ENCODE measurements around the gene SLC22A12.

DNA sequence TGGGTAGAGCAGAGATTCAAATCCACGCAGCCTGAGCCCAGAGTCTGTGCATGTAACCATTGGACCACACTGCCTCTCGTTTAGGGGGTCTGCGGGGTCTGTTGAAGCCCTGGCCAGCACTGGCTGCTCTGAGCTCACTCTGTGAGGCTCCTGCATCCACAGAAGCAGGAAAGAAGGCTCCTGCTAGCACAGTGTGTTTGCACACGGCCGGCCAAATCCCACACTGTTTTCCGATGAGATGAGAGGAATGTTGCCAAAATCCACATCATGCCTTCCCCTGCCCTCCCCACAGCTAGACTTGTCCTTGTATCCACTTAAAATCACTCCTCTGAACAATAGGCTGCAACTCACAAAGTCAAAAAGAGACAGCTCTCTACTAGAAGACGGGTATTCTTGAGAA, 10.6 kb upstream of the SLC22A12 start:
- TF ChIP-seq, protein P1, sequence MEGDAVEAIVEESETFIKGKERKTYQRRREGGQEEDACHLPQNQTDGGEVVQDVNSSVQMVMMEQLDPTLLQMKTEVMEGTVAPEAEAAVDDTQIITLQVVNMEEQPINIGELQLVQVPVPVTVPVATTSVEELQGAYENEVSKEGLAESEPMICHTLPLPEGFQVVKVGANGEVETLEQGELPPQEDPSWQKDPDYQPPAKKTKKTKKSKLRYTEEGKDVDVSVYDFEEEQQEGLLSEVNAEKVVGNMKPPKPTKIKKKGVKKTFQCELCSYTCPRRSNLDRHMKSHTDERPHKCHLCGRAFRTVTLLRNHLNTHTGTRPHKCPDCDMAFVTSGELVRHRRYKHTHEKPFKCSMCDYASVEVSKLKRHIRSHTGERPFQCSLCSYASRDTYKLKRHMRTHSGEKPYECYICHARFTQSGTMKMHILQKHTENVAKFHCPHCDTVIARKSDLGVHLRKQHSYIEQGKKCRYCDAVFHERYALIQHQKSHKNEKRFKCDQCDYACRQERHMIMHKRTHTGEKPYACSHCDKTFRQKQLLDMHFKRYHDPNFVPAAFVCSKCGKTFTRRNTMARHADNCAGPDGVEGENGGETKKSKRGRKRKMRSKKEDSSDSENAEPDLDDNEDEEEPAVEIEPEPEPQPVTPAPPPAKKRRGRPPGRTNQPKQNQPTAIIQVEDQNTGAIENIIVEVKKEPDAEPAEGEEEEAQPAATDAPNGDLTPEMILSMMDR (IDR thresholded peaks at IDR 0.05; ENCODE audit: insufficient read depth, low read length, poor library complexity, severe bottlenecking): no peak
- no peak for TF ChIP-seq EZH2phosphoT487 (conservative IDR thresholded peaks at IDR 0.05; ENCODE audit: low read length)

Measured in SU-DHL-6 (cell line).